ENCODE measurements around the gene RBFA. TPM values are rescaled to one million over a fixed set of nuclear protein-coding genes. Genes with fewer than 3 reads are reported as not detected.

The RBFA gene
- total and polyA plus RNA-seq, 12 donors: 21.2 to 45.1 (median 31.6) TPM

DNA sequence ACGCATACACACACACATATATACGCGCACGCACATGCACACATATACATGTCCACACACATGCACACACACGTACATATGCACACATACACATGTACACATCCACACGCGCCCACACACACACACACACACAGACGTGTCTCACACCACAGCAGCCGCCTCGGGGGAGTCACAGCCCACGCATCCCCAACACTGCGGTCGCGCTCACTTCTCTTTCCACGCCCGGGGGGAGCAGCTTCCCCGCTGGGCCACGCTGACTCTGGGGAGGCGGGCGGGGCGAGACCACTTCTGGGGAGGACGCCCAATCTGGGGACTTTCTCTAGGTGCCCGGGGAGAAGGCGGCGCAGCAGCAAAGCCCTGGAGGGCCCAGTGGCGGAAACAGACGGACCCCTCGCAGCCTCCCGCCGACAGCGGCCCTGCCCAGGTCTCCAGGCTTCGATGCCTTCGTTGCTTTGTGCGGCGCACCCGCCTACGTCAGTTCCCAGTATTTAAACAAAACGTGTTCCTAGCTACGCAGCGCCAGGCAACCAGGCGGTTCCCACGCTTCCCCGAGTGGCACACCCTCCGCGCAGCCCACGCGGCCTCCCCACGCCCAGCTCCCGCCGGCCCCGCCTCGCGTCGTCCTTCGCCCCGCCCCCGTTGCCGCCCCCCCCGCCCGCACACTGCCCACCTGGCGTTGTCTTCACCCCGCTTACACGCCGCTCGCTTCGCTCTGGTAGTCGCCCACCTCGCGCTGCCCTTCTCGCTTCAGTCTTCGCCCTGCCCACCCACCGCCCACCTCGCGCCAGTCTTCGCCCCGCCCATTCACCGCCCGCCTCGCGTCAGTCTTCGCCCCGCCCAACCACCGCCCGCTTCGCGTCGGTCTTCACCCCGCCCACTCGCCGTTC is 810 bp upstream of the RBFA start:
- intact Hi-C loops (cut with DNase I): loop anchor here in 1 of 2 donors (5.0 to 10.0 kb wide), 2 partner anchors 46 to 349 kb away; partner anchors contain the start of gene TXNL4A
- H3K9me3 ChIP-seq (replicated peaks in 1 of 3): no peaks in the 10 kb centered on the region
- DNase-seq: no peak
- peaks cover 11 to 25% of the 10 kb centered on the region in 2 donors for H3K4me1 ChIP-seq (replicated peaks in 1 of 2)
- TF ChIP-seq POLR2A (IDR thresholded peaks at IDR 0.05): peak; percentile 39 to 44
- TF ChIP-seq, protein P1, sequence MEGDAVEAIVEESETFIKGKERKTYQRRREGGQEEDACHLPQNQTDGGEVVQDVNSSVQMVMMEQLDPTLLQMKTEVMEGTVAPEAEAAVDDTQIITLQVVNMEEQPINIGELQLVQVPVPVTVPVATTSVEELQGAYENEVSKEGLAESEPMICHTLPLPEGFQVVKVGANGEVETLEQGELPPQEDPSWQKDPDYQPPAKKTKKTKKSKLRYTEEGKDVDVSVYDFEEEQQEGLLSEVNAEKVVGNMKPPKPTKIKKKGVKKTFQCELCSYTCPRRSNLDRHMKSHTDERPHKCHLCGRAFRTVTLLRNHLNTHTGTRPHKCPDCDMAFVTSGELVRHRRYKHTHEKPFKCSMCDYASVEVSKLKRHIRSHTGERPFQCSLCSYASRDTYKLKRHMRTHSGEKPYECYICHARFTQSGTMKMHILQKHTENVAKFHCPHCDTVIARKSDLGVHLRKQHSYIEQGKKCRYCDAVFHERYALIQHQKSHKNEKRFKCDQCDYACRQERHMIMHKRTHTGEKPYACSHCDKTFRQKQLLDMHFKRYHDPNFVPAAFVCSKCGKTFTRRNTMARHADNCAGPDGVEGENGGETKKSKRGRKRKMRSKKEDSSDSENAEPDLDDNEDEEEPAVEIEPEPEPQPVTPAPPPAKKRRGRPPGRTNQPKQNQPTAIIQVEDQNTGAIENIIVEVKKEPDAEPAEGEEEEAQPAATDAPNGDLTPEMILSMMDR (IDR thresholded peaks at IDR 0.05): no peak
- H3K4me3 ChIP-seq: peak overlapping the region; percentile 44 to 78 (median 48)
- H3K36me3 ChIP-seq (replicated peaks in 1 of 2): peaks cover 0 to 3% of the 10 kb centered on the region in 2 donors
- 4 to 26% (median 12%) methylated on average over 14 to 90 of the region's 90 CpGs for WGBS, 4 donors
- peak overlapping the region in 4 of 5 donors; percentile 48 to 92 (median 78) for H3K27ac ChIP-seq
- no peaks in the 10 kb centered on the region for H3K27me3 ChIP-seq

DNA sequence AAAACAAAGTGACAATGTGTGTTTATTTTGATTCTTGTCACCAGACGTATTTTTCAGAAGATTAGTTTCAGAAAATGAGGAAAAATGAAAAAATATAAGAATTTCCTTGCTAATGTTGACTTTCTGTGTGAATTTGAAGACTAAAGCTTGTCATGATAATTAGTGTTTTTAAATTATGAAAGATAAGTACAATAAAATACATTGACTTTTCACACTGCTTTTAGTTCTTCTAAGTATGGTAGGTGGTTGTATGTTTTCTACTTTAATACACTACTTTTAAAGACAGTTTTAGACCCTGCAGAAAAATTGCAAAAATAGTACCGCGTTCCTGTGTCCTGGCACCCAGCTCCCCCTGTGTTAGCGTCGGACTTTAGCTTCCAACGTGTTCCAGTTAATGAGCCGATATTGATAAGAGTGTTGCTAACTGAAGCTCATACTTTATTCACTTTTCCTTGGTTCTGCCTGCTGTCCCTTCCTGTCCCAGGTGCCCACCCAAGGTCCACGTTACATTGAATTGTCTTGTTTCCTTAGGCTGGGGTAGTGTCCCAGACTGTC is 695 bp downstream of the RBFA start:
- Histone ChIP-seq H3K9me3 (replicated peaks in 1 of 3) (no peaks in the 10 kb centered on the region), H3K36me3 (replicated peaks in 1 of 2) (peaks cover 0 to 3% of the 10 kb centered on the region in 2 donors), H3K27ac (peak overlapping the region in 4 of 5 donors; percentile 53 to 92 (median 78)), H3K27me3 (no peaks in the 10 kb centered on the region), H3K4me1 (replicated peaks in 1 of 2) (peaks cover 11 to 25% of the 10 kb centered on the region in 2 donors), H3K4me3 (peak overlapping the region; percentile 21 to 87 (median 62))
- TF ChIP-seq, protein P1 (IDR thresholded peaks at IDR 0.05): no peak
- no peak for TF ChIP-seq POLR2A (IDR thresholded peaks at IDR 0.05)
- intact Hi-C loops (cut with DNase I): loop anchor here in 1 of 2 donors (5.0 to 10.0 kb wide), 3 partner anchors 48 to 350 kb away; partner anchors contain the start of genes ADNP2 and TXNL4A
- WGBS, 4 donors: 11 to 14% (median 12%) methylated on average over 8 of the region's 8 CpGs
- DNase-seq: no peak

DNA sequence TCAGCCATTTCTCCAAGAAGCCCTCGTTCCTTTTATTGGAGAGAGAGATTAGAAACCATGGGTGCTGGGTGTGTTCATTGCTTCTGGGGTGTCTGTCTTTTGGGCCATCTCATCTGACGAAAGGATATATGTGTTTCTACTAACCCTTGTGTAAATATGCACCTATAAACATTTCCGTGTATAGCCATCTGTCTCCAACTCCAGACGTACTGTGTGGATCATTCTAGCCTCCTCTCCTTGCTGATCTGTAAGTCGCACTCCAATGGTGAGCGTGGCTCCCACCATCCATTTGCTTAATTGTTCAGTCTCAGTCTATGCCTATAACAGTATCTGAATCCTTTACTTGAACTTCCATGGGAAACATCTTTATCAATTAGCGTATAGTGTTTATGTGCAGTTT is 1.8 kb downstream of the RBFA start:
- DNase-seq: no peak
- Histone ChIP-seq H3K9me3 (replicated peaks in 1 of 3) (no peaks in the 10 kb centered on the region), H3K27me3 (no peaks in the 10 kb centered on the region), H3K4me3 (no peak overlapping the region), H3K36me3 (replicated peaks in 1 of 2) (peaks cover 0 to 3% of the 10 kb centered on the region in 2 donors), H3K27ac (no peak overlapping the region), H3K4me1 (replicated peaks in 1 of 2) (peaks cover 11 to 25% of the 10 kb centered on the region in 2 donors)
- TF ChIP-seq, protein P1 (IDR thresholded peaks at IDR 0.05): no peak
- no peak for TF ChIP-seq POLR2A (IDR thresholded peaks at IDR 0.05)
- WGBS, 4 donors: 94 to 97% (median 96%) methylated on average over 7 of the region's 7 CpGs
- intact Hi-C loops (cut with DNase I): loop anchor here in 1 of 2 donors (5.0 to 10.0 kb wide), 2 partner anchors 71 to 351 kb away; partner anchors contain the start of gene ADNP2

DNA sequence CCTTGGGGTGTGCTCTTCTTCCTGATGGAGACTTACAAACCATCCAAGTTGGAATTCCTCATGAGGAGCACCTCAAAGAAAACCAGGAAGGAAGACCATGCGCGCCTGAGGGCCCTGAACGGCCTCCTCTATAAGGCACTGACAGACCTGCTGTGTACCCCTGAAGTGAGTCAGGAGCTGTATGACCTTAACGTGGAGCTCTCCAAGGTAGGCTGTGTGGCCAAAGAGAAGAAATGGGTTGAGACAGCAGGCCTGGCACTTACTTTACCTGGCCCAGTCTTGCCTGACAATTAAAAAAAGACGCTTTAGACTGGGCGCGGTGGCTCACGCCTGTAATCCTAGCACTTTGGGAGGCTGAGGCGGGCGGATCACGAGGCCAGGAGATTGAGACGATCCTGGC is 3.1 kb downstream of the RBFA start:
- TF ChIP-seq, protein P1 (IDR thresholded peaks at IDR 0.05): no peak
- 93 to 97% (median 95%) methylated on average over 12 of the region's 12 CpGs for WGBS, 4 donors
- no peaks in the 10 kb centered on the region for H3K9me3 ChIP-seq (replicated peaks in 1 of 3)
- DNase-seq: no peak
- H3K4me1 ChIP-seq (replicated peaks in 1 of 2): peaks cover 11 to 25% of the 10 kb centered on the region in 2 donors
- H3K4me3 ChIP-seq: no peak overlapping the region
- intact Hi-C loops (cut with DNase I): loop anchor here in 1 of 2 donors (5.0 to 10.0 kb wide), 2 partner anchors 70 to 352 kb away; partner anchors contain the start of gene ADNP2
- no peak overlapping the region for H3K27ac ChIP-seq
- H3K36me3 ChIP-seq (replicated peaks in 1 of 2): peaks cover 0 to 3% of the 10 kb centered on the region in 2 donors
- no peaks in the 10 kb centered on the region for H3K27me3 ChIP-seq
